ENCODE results near the gene TBC1D13.

The TBC1D13 gene

DNA sequence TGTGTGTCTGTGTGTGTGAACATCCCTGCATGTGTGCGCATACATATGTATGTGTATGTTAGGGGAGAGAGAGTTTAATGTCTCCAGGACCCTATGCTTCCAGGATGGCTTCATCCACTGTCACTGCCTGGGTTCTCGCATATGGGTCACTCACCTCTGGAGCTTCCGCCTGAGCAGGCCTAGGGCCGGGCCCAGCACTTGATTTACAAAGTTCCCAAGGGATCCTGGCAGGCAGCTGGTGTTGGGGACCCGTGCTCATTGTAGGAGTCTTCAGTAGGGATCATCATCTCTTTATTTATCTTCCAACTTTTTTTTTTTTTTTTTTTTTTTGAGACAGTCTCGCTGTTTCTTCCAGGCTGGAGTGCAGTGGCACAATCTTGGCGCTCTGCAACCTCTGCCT lies 13.0 kb downstream of the TBC1D13 start:
- H3K4me3 ChIP-seq (ENCODE audit: severe bottlenecking), result no peak overlapping the region
- no peaks in the 10 kb centered on the region for H3K27me3 ChIP-seq (ENCODE audit: insufficient read depth, poor library complexity, severe bottlenecking)
- no peak overlapping the region for H3K27ac ChIP-seq (ENCODE audit: poor library complexity, severe bottlenecking)
- TF ChIP-seq, protein P1, sequence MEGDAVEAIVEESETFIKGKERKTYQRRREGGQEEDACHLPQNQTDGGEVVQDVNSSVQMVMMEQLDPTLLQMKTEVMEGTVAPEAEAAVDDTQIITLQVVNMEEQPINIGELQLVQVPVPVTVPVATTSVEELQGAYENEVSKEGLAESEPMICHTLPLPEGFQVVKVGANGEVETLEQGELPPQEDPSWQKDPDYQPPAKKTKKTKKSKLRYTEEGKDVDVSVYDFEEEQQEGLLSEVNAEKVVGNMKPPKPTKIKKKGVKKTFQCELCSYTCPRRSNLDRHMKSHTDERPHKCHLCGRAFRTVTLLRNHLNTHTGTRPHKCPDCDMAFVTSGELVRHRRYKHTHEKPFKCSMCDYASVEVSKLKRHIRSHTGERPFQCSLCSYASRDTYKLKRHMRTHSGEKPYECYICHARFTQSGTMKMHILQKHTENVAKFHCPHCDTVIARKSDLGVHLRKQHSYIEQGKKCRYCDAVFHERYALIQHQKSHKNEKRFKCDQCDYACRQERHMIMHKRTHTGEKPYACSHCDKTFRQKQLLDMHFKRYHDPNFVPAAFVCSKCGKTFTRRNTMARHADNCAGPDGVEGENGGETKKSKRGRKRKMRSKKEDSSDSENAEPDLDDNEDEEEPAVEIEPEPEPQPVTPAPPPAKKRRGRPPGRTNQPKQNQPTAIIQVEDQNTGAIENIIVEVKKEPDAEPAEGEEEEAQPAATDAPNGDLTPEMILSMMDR (IDR thresholded peaks at IDR 0.05; ENCODE audit: poor library complexity, severe bottlenecking), result no peak
- H3K4me1 ChIP-seq (ENCODE audit: insufficient read depth, poor library complexity, severe bottlenecking), result no peaks in the 10 kb centered on the region
- DNase-seq (ENCODE audit: low spot score), result no peak
- ATAC-seq (ENCODE audit: low read depth), result no peak
- peaks cover 63% of the 10 kb centered on the region for H3K36me3 ChIP-seq (ENCODE audit: low read depth)
- H3K9me3 ChIP-seq (ENCODE audit: severe bottlenecking), result no peaks in the 10 kb centered on the region

DNA sequence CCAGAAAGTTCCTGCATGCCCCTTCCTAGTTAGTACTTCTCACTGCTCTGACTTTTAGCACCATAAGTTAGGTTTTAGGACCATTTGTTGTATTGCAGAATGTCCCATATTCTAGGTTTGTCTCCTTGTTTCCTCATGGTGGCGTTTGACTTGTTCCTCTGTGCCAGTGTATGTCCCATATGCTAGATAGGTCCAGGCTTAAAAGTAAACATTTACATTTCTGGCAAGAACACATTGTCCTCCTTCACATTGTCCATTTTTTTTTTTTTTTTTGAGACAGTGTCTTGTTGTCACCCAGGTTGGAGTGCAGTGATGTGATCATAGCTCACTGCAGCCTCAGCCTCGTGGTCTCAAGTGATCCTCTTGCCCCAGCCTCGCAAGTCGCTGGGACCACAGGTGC lies 15.4 kb downstream of the TBC1D13 start:
- Histone ChIP-seq H3K9me3 (ENCODE audit: severe bottlenecking) (no peaks in the 10 kb centered on the region), H3K4me3 (ENCODE audit: severe bottlenecking) (no peak overlapping the region), H3K4me1 (ENCODE audit: insufficient read depth, poor library complexity, severe bottlenecking) (no peaks in the 10 kb centered on the region), H3K36me3 (ENCODE audit: low read depth) (peaks cover 61% of the 10 kb centered on the region), H3K27me3 (ENCODE audit: insufficient read depth, poor library complexity, severe bottlenecking) (no peaks in the 10 kb centered on the region), H3K27ac (ENCODE audit: poor library complexity, severe bottlenecking) (no peak overlapping the region)
- no peak for DNase-seq (ENCODE audit: low spot score)
- ATAC-seq (ENCODE audit: low read depth), result no peak
- TF ChIP-seq, protein P1 (IDR thresholded peaks at IDR 0.05; ENCODE audit: poor library complexity, severe bottlenecking), result no peak

DNA sequence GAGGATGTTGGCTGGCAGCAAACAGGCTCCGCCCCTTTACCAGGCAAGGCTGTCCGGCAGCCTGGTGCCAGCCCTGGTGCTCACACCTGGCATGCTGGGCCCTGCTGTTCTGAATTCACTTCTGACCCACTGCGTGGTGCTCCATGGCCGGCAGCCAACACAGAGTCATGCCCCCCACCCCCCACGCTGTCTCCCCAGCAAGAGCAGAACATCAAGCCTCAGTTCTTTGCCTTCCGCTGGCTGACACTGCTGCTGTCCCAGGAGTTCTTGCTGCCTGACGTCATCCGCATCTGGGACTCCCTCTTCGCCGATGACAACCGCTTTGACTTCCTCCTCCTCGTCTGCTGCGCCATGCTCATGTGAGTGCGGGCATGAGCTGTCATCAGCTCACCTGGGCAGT lies 18.6 kb downstream of the TBC1D13 start:
- ATAC-seq (ENCODE audit: low read depth), result no peak
- no peak overlapping the region for H3K27ac ChIP-seq (ENCODE audit: poor library complexity, severe bottlenecking)
- H3K36me3 ChIP-seq (ENCODE audit: low read depth), result peaks cover 38% of the 10 kb centered on the region
- no peak overlapping the region for H3K4me3 ChIP-seq (ENCODE audit: severe bottlenecking)
- no peaks in the 10 kb centered on the region for H3K27me3 ChIP-seq (ENCODE audit: insufficient read depth, poor library complexity, severe bottlenecking)
- no peaks in the 10 kb centered on the region for H3K9me3 ChIP-seq (ENCODE audit: severe bottlenecking)
- H3K4me1 ChIP-seq (ENCODE audit: insufficient read depth, poor library complexity, severe bottlenecking), result no peaks in the 10 kb centered on the region
- TF ChIP-seq, protein P1 (IDR thresholded peaks at IDR 0.05; ENCODE audit: poor library complexity, severe bottlenecking), result no peak
- no peak for DNase-seq (ENCODE audit: low spot score)

DNA sequence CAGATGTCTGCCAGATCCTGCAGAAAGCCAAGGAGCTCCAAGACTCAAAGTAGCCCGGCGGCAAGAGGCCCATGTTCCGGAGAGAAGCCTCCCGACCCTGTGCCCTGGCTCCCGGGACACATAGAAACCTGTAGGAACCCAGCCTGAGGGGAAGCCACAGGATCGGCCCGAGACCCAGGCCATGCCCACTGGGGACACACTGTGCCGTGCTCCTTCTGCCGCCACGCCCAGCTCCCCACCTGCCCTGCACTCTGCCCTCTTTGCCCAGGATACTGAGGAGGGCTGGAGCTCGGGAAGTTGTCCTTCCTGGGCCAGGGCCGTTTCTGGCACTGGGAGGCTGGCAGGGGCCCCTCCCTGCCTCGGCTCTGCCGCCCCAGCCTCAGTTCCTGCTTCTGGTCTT lies 20.8 kb downstream of the TBC1D13 start:
- ATAC-seq (ENCODE audit: low read depth) (no peak), DNase-seq (ENCODE audit: low spot score) (no peak)
- Histone ChIP-seq H3K36me3 (ENCODE audit: low read depth) (peaks cover 27% of the 10 kb centered on the region), H3K9me3 (ENCODE audit: severe bottlenecking) (no peaks in the 10 kb centered on the region), H3K27me3 (ENCODE audit: insufficient read depth, poor library complexity, severe bottlenecking) (no peaks in the 10 kb centered on the region), H3K4me1 (ENCODE audit: insufficient read depth, poor library complexity, severe bottlenecking) (no peaks in the 10 kb centered on the region), H3K4me3 (ENCODE audit: severe bottlenecking) (no peak overlapping the region), H3K27ac (ENCODE audit: poor library complexity, severe bottlenecking) (no peak overlapping the region)
- TF ChIP-seq, protein P1 (IDR thresholded peaks at IDR 0.05; ENCODE audit: poor library complexity, severe bottlenecking), result no peak

DNA sequence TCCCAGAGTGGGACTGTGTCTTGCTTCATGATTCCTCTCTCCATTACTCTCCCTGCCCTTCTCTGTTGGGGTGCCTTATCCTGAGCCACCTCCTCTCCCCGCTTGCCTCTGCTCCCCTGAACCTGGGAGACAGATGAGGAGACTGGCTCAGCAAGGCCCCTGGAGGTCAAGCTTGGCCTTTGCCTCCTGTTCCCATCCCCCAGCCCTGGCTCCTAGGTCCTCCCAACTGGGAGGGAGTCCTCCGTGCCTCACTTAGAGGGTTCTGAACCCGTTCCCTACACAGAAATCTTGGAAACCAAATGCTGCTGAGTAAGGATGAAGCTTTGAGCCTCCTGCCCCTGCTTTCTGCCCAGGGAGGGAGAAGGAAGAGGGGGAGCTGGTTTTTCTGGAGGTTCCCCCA lies 21.5 kb downstream of the TBC1D13 start:
- no peak for DNase-seq (ENCODE audit: low spot score)
- Histone ChIP-seq H3K27me3 (ENCODE audit: insufficient read depth, poor library complexity, severe bottlenecking) (no peaks in the 10 kb centered on the region), H3K36me3 (ENCODE audit: low read depth) (peaks cover 23% of the 10 kb centered on the region), H3K4me3 (ENCODE audit: severe bottlenecking) (no peak overlapping the region), H3K27ac (ENCODE audit: poor library complexity, severe bottlenecking) (no peak overlapping the region), H3K9me3 (ENCODE audit: severe bottlenecking) (no peaks in the 10 kb centered on the region), H3K4me1 (ENCODE audit: insufficient read depth, poor library complexity, severe bottlenecking) (no peaks in the 10 kb centered on the region)
- TF ChIP-seq, protein P1 (IDR thresholded peaks at IDR 0.05; ENCODE audit: poor library complexity, severe bottlenecking), result no peak
- peak; percentile 11; the same call in 1 of the 3 replicates for ATAC-seq (ENCODE audit: low read depth)

All from RWPE2 (cell line).